ENCODE results near the gene SDHAF3. TPM values are rescaled to one million over a fixed set of nuclear protein-coding genes. Genes with fewer than 3 reads are reported as not detected.

SDHAF3 gene
- polyA plus RNA-seq, 3 donors = 2.9 to 23.3 (median 23.2) TPM

DNA sequence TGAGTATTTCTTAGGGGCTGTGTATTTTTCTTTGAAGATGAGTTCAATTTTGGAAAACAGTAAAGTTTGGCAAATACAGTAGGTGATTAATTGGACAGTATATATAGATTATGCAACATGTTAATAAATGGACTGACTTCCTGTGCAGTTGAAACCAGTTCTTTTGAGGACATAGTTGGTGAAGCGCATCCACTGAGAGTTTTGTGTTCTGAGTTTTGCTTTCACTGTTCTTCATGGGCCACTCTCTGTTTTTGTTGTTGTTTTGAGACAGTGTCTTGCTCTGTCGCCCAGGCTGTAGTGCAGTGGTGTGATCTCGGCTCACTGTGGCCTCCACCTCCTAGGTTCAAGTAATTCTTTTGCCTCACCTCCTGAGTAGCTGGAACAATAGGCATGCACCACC lies 109.0 kb downstream of the SDHAF3 start:
- no peaks in the 10 kb centered on the region for H3K36me3 ChIP-seq (replicated peaks in 1 of 2; ENCODE audit: control insufficient read depth in 1 of 2, insufficient read depth in 2 of 2, low read length in 2 of 2)
- H3K27me3 Mint-ChIP-seq (ENCODE audit: low read depth in 3 of 3) = peaks cover 0 to 4% (median 2%) of the 10 kb centered on the region in 3 donors
- intact Hi-C loops (cut with micrococcal nuclease) = no loop called here
- no peaks in the 10 kb centered on the region for H3K79me2 ChIP-seq (ENCODE audit: insufficient read depth, low read length)
- H3K4me1 ChIP-seq (ENCODE audit: control insufficient read depth in 1 of 2, insufficient read depth in 2 of 2, low read length in 2 of 2) = no peaks in the 10 kb centered on the region
- H3K4me2 ChIP-seq (replicated peaks; ENCODE audit: extremely low read depth, low read length, poor library complexity, severe bottlenecking) = no peak overlapping the region
- no peak overlapping the region for H2AFZ ChIP-seq (ENCODE audit: insufficient read depth, low read depth, low read length, poor library complexity, severe bottlenecking)
- H4K20me1 ChIP-seq (ENCODE audit: insufficient read depth, low read length) = no peaks in the 10 kb centered on the region
- no peak for DNase-seq
- TF ChIP-seq, protein P1, sequence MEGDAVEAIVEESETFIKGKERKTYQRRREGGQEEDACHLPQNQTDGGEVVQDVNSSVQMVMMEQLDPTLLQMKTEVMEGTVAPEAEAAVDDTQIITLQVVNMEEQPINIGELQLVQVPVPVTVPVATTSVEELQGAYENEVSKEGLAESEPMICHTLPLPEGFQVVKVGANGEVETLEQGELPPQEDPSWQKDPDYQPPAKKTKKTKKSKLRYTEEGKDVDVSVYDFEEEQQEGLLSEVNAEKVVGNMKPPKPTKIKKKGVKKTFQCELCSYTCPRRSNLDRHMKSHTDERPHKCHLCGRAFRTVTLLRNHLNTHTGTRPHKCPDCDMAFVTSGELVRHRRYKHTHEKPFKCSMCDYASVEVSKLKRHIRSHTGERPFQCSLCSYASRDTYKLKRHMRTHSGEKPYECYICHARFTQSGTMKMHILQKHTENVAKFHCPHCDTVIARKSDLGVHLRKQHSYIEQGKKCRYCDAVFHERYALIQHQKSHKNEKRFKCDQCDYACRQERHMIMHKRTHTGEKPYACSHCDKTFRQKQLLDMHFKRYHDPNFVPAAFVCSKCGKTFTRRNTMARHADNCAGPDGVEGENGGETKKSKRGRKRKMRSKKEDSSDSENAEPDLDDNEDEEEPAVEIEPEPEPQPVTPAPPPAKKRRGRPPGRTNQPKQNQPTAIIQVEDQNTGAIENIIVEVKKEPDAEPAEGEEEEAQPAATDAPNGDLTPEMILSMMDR (IDR thresholded peaks at IDR 0.05) = no peak
- no peak overlapping the region for H3K27ac Mint-ChIP-seq
- H3K27me3 ChIP-seq (ENCODE audit: control insufficient read depth in 2 of 2, insufficient read depth in 2 of 2, low read length in 2 of 2) = no peaks in the 10 kb centered on the region
- H3K9me3 ChIP-seq (replicated peaks in 1 of 2; ENCODE audit: control insufficient read depth in 1 of 2, insufficient read depth in 1 of 2, low read length in 2 of 2) = peaks cover 0 to 19% of the 10 kb centered on the region in 2 donors
- H3K4me3 ChIP-seq (replicated peaks in 1 of 3; ENCODE audit: low read depth in 2 of 3, low read length in 3 of 3) = no peak overlapping the region
- no peaks in the 10 kb centered on the region for H3K36me3 Mint-ChIP-seq
- H3K27ac ChIP-seq (ENCODE audit: low read depth in 1 of 2, low read length in 2 of 2) = no peak overlapping the region
- WGBS (ENCODE audit: insufficient coverage) = 60% methylated on average over 1 of the region's 3 CpGs
- H3K9ac ChIP-seq (ENCODE audit: insufficient read depth, low read length, poor library complexity, severe bottlenecking) = no peak overlapping the region
- no peaks in the 10 kb centered on the region for H3K4me1 Mint-ChIP-seq
- peak overlapping the region in 1 of 2 donors; percentile 31 for H3K4me3 Mint-ChIP-seq
- peaks cover 1 to 15% (median 9%) of the 10 kb centered on the region in 7 donors for H3K9me3 Mint-ChIP-seq

Other genes with a start within 250 kb of the SDHAF3 start
- gene DLX6, start 112.1 kb upstream of the SDHAF3 start, polyA plus RNA-seq = not detected
- not detected for gene DLX5, start 92.9 kb upstream of the SDHAF3 start, polyA plus RNA-seq